Measurements from ENCODE around the gene COLEC12.

Gene COLEC12

DNA sequence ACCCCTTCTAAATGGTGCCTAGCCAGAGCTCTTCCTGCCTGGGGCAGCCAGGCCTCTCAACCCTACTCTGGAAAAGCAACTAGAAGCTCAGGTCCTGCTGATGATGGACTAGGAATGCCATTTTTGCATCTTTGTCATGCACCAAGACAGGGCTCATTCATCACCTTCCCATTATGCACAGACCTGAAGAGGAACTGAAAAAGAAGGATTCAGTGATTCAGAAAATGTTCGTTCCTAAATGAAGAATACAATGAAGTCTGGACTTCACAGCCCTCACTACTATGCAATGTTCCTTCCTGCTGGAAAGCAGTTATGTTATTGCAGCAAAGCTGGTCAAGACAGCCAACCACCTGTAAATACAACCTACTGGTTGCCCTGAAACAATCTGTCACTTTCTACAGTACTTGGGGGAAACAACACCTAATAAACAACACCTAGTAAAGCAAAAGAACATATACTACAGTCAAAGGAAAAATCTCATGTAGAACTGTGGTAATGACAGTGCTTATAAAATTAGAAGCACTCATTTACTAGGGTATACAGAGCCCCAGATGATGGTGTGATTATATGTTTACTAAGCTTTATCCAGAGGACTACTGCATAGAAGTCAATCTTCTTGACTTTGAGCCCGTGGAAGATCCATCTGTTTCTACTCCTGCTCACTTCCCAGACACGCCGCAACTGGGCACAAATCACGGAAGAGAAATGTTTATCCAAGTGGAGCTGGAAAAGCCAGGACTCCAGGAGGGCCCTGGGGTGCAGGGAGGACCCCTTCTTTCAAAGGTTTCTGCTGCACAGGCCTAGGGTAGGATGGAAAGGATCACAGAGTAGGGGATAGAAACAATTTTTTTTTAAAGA, 129.5 kb downstream of the COLEC12 start:
- Histone ChIP-seq H3K4me3 (ENCODE audit: low read depth, low read length) (no peak overlapping the region), H3K9me3 (ENCODE audit: control insufficient read depth, insufficient read depth, low read length) (no peaks in the 10 kb centered on the region), H3K27me3 (ENCODE audit: control insufficient read depth, insufficient read depth, low read length) (peaks cover 3% of the 10 kb centered on the region), H3K9ac (ENCODE audit: low read depth, low read length) (no peak overlapping the region), H3K36me3 (ENCODE audit: control insufficient read depth, insufficient read depth, low read length) (no peaks in the 10 kb centered on the region), H3K4me1 (ENCODE audit: control insufficient read depth, insufficient read depth, low read length) (peaks cover 4% of the 10 kb centered on the region)

DNA sequence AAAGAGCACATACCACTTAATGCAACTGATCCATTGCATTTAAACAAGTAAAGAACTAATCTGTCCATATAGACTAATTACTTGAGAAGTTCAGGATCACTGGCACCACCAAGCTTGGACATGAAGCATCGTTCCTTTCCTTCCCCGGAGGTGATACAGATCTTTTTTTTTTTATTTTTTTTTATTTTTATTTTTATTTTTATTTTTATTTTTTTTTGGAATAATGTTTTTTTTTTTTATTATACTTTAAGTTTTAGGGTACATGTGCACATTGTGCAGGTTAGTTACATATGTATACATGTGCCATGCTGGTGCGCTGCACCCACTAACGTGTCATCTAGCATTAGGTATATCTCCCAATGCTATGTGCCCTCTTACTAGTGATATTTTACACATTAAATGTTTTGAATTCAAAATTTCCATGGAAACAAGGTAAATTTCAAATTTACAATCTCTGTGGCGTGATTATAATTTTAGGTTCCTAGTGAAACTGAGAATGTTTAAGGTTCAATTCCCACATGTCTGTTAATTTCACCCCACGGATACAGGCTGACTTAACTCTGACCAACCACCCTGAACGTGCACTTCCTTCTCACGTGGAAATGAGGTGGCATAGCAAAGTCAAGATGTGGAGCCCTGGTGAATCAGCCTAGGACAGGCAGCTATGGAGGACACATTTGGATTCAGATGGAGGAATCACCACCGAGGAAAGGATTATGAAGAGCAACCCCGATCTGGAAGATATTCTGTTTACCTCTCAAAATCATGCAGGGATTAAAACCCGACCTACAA, 131.1 kb downstream of the COLEC12 start:
- Histone ChIP-seq H3K27me3 (ENCODE audit: control insufficient read depth, insufficient read depth, low read length) (peaks cover 3% of the 10 kb centered on the region), H3K36me3 (ENCODE audit: control insufficient read depth, insufficient read depth, low read length) (no peaks in the 10 kb centered on the region), H3K9ac (ENCODE audit: low read depth, low read length) (no peak overlapping the region), H3K4me1 (ENCODE audit: control insufficient read depth, insufficient read depth, low read length) (peaks cover 4% of the 10 kb centered on the region), H3K9me3 (ENCODE audit: control insufficient read depth, insufficient read depth, low read length) (no peaks in the 10 kb centered on the region), H3K4me3 (ENCODE audit: low read depth, low read length) (no peak overlapping the region)

DNA sequence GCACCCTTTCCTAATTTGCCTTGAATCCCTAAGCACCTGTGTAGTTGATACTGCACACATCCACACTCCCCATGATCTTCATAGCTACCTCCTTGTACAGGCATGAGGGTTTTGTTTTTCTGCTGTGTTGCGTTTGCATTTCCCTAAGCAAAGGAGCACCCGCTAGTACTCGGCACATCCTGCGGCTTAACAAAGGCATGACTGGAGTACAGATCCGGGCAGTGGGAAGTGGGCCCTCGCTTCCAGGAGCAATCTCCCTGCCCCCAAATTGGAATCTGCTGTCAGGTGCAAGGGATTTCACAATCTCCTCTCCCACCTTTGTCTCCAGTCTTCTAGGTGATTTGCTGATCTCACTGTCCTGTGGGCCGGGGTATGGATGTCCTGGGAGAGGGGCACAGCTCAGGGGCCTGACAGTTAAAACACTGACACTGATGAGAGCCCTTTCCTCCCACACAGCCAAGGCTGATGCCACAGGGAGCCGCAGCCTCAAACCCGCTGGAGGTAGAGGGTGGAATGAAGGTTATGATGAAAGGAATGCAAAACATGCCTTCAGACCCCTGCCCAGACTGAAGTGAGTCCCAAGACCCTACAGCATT, 133.9 kb downstream of the COLEC12 start:
- H3K9me3 ChIP-seq (ENCODE audit: control insufficient read depth, insufficient read depth, low read length): no peaks in the 10 kb centered on the region
- H3K9ac ChIP-seq (ENCODE audit: low read depth, low read length): no peak overlapping the region
- H3K27me3 ChIP-seq (ENCODE audit: control insufficient read depth, insufficient read depth, low read length): peaks cover 3% of the 10 kb centered on the region
- peaks cover 10% of the 10 kb centered on the region for H3K4me1 ChIP-seq (ENCODE audit: control insufficient read depth, insufficient read depth, low read length)
- no peak overlapping the region for H3K4me3 ChIP-seq (ENCODE audit: low read depth, low read length)
- no peaks in the 10 kb centered on the region for H3K36me3 ChIP-seq (ENCODE audit: control insufficient read depth, insufficient read depth, low read length)

DNA sequence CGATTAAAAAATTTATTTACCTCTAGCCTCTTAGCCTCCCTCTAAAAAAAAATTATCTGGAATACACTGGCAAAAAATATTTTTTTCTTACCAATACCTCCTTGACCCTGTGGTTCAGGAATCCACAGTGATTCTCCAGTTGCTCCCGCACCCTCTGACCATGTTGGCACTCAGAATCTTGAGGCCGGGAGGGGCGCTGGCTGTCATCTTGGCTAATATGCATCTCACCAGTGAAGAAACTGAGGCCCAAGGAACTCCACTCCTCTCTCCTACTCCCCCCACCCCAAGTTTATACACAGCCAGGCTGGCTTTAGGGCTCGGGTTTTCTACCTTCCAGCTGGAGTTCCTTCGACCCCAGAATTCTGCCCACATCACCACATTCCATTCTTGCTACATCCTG, 134.8 kb downstream of the COLEC12 start:
- H3K4me1 ChIP-seq (ENCODE audit: control insufficient read depth, insufficient read depth, low read length): peaks cover 10% of the 10 kb centered on the region
- H3K9me3 ChIP-seq (ENCODE audit: control insufficient read depth, insufficient read depth, low read length): no peaks in the 10 kb centered on the region
- no peaks in the 10 kb centered on the region for H3K36me3 ChIP-seq (ENCODE audit: control insufficient read depth, insufficient read depth, low read length)
- peaks cover 3% of the 10 kb centered on the region for H3K27me3 ChIP-seq (ENCODE audit: control insufficient read depth, insufficient read depth, low read length)
- no peak overlapping the region for H3K4me3 ChIP-seq (ENCODE audit: low read depth, low read length)
- no peak overlapping the region for H3K9ac ChIP-seq (ENCODE audit: low read depth, low read length)

DNA sequence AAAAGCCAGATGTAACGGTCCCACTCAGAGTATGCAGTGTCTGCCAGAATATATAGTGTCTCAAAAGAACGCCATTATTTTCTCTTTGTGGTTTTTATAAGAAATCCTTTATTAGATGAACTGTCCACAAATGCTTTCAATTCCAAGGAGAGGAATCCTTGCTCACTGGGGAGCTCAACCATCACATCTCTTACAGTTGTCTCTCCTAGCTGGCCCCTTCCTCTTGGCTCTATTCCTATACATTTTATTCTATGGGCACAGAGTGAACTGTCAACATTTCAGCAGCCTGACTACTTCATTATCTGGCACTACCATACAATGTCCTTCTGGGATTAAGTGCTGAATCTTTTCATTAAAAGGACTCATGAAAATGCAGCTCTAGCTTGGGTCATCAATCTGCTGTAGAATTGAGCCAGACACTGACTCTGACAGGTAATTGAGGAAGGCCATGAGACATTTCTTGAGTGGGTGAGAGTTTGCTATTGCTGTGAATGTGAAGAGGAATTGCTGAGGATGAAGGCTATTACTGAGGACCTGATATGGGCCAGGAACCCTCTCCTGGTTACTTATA, 136.2 kb downstream of the COLEC12 start:
- peaks cover 10% of the 10 kb centered on the region for H3K4me1 ChIP-seq (ENCODE audit: control insufficient read depth, insufficient read depth, low read length)
- no peaks in the 10 kb centered on the region for H3K36me3 ChIP-seq (ENCODE audit: control insufficient read depth, insufficient read depth, low read length)
- no peak overlapping the region for H3K4me3 ChIP-seq (ENCODE audit: low read depth, low read length)
- H3K9me3 ChIP-seq (ENCODE audit: control insufficient read depth, insufficient read depth, low read length): no peaks in the 10 kb centered on the region
- peaks cover 3% of the 10 kb centered on the region for H3K27me3 ChIP-seq (ENCODE audit: control insufficient read depth, insufficient read depth, low read length)
- H3K9ac ChIP-seq (ENCODE audit: low read depth, low read length): no peak overlapping the region

DNA sequence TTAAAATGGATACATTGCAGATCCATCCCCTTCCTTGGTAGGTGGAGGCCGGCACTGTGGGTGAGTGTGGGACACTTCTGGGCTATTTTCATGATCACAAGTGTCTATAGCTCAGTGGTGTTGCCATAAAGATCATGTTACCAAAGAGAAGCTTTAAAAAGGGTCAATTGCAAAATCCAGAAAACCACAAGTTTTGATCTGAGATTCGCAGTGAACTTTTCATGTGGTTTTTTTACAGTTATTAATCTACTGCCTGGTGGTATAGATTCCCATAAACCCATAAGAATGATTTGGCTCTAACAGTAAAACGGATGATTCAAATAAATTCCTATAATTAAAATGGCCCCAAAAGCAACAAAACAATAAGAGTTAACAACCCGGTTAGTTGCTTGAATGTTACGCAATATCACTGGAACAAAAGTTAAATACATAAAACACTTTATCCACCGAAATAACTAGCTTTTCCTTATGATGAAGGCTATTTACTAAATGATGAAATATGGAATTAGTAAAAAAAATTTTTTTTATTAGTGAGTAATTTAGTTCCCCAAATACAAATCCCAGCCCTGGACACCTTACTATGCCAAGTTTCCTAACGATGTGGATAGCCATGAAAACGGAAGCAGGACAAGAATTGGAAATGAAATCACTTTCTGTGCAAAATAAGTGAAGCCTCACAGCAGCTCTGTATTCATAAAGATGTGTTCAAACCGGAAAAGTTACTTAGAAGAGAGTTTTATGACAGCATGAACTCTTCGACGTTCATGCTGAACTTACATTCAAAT, 137.0 kb downstream of the COLEC12 start:
- Histone ChIP-seq H3K4me3 (ENCODE audit: low read depth, low read length) (no peak overlapping the region), H3K36me3 (ENCODE audit: control insufficient read depth, insufficient read depth, low read length) (no peaks in the 10 kb centered on the region), H3K27me3 (ENCODE audit: control insufficient read depth, insufficient read depth, low read length) (peaks cover 3% of the 10 kb centered on the region), H3K4me1 (ENCODE audit: control insufficient read depth, insufficient read depth, low read length) (peaks cover 10% of the 10 kb centered on the region), H3K9me3 (ENCODE audit: control insufficient read depth, insufficient read depth, low read length) (no peaks in the 10 kb centered on the region), H3K9ac (ENCODE audit: low read depth, low read length) (no peak overlapping the region)

DNA sequence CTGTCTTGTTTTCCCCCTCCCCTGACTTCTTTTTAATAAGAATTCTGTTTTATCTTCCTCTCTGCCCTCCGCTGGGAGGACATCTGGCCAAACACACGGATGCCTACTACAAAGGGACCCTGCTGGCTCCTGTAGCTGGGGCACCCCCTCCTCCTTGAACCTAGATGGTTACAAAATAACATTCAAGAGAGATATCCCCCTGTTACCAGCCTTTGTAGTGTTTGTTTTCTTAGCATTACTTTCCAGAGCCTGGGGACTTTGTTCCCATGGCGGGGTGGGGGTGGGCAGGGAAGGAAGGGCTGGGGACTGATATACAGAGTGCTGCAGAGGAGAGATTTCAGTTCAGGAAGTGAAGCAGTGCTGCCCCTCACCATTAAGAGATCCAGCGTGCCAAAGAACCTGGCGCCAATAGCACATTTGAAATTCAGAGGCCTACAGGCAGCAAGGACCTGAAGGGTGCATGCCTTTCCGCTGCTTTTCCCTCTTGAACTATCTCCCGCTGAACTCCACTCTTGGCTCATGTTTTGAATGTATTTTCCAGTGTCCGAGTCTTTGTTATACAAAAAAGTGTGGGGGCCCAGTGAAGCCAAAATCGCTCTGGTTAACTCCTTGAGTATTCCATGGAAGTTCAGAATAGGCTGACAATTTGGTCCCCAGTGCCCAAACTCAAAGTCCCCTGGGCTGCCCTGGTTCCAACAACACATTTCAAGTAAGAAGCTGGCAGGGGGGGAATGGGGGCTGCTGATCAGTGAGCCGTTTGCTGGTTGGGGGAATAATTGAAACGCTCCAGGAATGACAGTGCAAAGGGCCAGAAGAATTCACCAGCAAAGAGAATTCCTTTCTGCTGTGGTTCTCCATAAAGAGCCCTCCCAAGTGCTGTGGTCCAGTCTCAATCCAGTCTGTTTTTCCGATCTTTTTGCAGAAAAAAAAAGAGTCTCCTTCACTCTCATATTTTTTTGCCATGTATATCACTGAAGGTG, 137.9 kb downstream of the COLEC12 start:
- Histone ChIP-seq H3K36me3 (ENCODE audit: control insufficient read depth, insufficient read depth, low read length) (no peaks in the 10 kb centered on the region), H3K27me3 (ENCODE audit: control insufficient read depth, insufficient read depth, low read length) (peaks cover 3% of the 10 kb centered on the region), H3K9me3 (ENCODE audit: control insufficient read depth, insufficient read depth, low read length) (no peaks in the 10 kb centered on the region), H3K4me1 (ENCODE audit: control insufficient read depth, insufficient read depth, low read length) (peaks cover 10% of the 10 kb centered on the region), H3K9ac (ENCODE audit: low read depth, low read length) (no peak overlapping the region), H3K4me3 (ENCODE audit: low read depth, low read length) (no peak overlapping the region)

DNA sequence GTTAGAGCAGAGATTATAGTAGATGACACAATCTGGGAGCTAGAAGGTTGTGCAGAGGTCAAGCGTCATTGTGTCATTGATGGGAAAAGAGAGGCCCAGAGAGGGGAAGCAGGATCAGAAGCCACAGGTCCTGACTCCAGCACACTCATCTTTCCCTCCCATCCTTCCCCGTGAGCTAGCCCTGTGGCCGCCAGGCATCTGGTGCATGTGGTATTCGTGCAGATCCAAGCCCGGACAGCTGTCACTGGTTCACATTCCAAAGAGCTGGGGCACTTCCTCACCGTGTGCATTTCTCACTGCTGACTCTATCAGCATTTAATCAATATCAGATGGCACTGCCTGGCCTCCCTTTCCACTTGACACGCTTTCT, 138.6 kb downstream of the COLEC12 start:
- Histone ChIP-seq H3K4me3 (ENCODE audit: low read depth, low read length) (no peak overlapping the region), H3K9ac (ENCODE audit: low read depth, low read length) (no peak overlapping the region), H3K4me1 (ENCODE audit: control insufficient read depth, insufficient read depth, low read length) (peaks cover 10% of the 10 kb centered on the region), H3K36me3 (ENCODE audit: control insufficient read depth, insufficient read depth, low read length) (no peaks in the 10 kb centered on the region), H3K27me3 (ENCODE audit: control insufficient read depth, insufficient read depth, low read length) (peaks cover under 1% of the 10 kb centered on the region), H3K9me3 (ENCODE audit: control insufficient read depth, insufficient read depth, low read length) (no peaks in the 10 kb centered on the region)

DNA sequence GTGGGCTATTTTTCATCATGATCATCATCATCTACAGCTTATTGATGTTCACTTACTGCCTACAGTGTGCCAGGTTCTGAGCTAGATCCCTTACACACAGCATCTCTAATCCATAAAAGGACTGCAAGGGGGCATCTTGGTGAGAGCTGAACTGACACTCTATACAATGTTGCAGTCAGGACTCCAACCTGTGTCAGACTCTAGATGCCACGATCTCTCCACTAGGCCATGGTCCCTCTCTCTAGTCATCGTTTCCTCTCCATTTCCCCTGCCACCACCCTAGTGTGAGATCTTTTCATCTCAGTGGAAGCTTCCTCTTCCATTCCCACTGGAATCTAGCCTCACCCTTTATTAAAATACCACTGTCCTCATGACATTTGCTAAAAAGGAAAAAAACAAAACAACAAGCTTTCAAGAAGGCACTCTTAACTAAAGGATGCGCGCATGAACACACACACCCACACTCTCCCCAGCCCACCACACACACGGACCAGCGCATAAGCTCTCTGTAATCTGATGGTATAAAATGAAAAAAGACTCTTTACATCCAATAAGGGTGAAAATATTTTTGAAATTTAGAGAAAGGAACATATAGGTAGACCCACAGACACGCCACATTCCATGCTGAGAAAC, 139.3 kb downstream of the COLEC12 start:
- H3K4me3 ChIP-seq (ENCODE audit: low read depth, low read length): no peak overlapping the region
- H3K9ac ChIP-seq (ENCODE audit: low read depth, low read length): no peak overlapping the region
- H3K27me3 ChIP-seq (ENCODE audit: control insufficient read depth, insufficient read depth, low read length): no peaks in the 10 kb centered on the region
- H3K9me3 ChIP-seq (ENCODE audit: control insufficient read depth, insufficient read depth, low read length): no peaks in the 10 kb centered on the region
- H3K36me3 ChIP-seq (ENCODE audit: control insufficient read depth, insufficient read depth, low read length): no peaks in the 10 kb centered on the region
- H3K4me1 ChIP-seq (ENCODE audit: control insufficient read depth, insufficient read depth, low read length): peaks cover 7% of the 10 kb centered on the region

DNA sequence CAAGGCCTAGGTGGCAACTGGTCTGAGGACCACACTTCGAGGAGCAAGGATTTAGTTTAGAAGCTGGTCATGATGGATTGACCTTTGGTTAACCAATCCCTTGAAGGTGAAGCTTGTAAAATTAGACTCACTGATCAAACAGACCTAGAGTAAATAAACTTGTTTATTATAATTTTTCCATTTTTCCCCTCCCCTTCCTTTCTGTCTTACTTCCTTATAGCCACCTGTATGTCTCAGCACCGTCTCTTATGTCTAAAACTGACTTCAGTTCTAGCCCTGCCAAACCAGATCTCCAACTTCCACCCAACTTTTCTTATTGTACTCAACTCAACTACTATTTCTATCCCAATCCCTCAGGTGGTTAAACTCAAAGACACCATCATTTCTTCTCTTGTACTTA, 139.8 kb downstream of the COLEC12 start:
- Histone ChIP-seq H3K4me3 (ENCODE audit: low read depth, low read length) (no peak overlapping the region), H3K9me3 (ENCODE audit: control insufficient read depth, insufficient read depth, low read length) (no peaks in the 10 kb centered on the region), H3K4me1 (ENCODE audit: control insufficient read depth, insufficient read depth, low read length) (peaks cover 6% of the 10 kb centered on the region), H3K27me3 (ENCODE audit: control insufficient read depth, insufficient read depth, low read length) (no peaks in the 10 kb centered on the region), H3K36me3 (ENCODE audit: control insufficient read depth, insufficient read depth, low read length) (no peaks in the 10 kb centered on the region), H3K9ac (ENCODE audit: low read depth, low read length) (no peak overlapping the region)
